Hepatocyte (in vitro differentiated cells): ENCODE measurements around the gene LCORL.

Experiments used
- CTCF ChIP-seq: fragments of 200-600 bp; sonication (generic); IDR thresholded peaks from 2 replicates; pipeline ENCODE4 v1.5.1; 2016; ENCODE audit warnings: antibody characterized with exemption, mild to moderate bottlenecking; ENCODE audit not compliant: poor library complexity
- EZH2 ChIP-seq: fragments of 200-600 bp; sonication (generic); IDR thresholded peaks from 2 replicates; pipeline ENCODE4 v1.6.1; 2016; ENCODE audit warnings: antibody characterized with exemption, mild to moderate bottlenecking, borderline replicate concordance

DNA sequence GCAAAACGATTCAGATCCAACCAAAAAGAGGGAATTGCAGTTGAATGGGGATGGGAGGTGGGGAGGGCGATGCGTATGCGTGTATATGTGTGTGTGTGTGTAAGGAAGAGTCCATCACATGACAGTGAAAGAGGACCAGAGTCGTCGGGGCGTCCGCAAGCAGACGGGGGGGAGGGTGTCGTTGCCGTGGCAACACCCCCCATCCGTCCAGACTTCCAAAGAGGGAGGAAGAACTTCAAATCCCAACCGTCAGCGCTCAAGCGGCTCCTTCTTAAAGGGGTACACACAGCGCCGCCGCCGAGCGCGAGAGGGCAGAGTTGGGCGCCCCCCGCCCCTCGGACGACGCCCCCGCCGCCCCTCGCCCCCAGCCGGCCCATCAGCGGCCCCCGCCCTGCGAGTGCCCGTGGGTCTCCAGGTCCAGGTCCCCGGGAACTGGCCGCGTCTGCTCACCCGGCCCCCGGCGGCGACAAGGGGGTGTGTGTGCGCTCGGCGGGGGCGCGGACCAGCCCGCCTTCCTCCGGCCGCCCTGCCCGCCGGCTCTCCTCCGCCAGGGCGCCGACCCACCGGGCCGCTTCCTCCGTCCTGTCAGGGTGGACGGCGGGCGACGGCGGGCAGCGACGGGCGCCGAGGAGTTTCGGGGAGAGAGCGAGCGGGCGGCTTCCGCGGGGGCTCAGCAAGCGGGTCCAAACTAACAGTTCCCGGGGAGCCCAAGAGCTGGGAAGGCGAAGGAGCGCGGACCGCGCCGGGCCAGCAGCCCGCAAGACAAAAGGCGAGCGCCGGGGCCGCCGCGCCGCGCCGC, 685 bp downstream of the LCORL start:
- TF ChIP-seq CTCF: no peak
- no peak for TF ChIP-seq EZH2
